LNCAP (cell line): ENCODE measurements around the gene DDRGK1.

ENCODE experiments used
- TF ChIP-seq, protein P1 (sequence below): fragments of 450-650 bp; IDR thresholded peaks from 2 replicates; pipeline ENCODE4 v1.5.1; 2017; ENCODE audit warnings: mild to moderate bottlenecking

DDRGK1 gene

GRCh38 chr20:3172126-3172932, 32.2 kb downstream of the DDRGK1 start:
- TF ChIP-seq, protein P1, sequence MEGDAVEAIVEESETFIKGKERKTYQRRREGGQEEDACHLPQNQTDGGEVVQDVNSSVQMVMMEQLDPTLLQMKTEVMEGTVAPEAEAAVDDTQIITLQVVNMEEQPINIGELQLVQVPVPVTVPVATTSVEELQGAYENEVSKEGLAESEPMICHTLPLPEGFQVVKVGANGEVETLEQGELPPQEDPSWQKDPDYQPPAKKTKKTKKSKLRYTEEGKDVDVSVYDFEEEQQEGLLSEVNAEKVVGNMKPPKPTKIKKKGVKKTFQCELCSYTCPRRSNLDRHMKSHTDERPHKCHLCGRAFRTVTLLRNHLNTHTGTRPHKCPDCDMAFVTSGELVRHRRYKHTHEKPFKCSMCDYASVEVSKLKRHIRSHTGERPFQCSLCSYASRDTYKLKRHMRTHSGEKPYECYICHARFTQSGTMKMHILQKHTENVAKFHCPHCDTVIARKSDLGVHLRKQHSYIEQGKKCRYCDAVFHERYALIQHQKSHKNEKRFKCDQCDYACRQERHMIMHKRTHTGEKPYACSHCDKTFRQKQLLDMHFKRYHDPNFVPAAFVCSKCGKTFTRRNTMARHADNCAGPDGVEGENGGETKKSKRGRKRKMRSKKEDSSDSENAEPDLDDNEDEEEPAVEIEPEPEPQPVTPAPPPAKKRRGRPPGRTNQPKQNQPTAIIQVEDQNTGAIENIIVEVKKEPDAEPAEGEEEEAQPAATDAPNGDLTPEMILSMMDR = no peak

GRCh38 chr20:3171391-3172125, 32.9 kb downstream of the DDRGK1 start:
- TF ChIP-seq, protein P1 = no peak

DNA sequence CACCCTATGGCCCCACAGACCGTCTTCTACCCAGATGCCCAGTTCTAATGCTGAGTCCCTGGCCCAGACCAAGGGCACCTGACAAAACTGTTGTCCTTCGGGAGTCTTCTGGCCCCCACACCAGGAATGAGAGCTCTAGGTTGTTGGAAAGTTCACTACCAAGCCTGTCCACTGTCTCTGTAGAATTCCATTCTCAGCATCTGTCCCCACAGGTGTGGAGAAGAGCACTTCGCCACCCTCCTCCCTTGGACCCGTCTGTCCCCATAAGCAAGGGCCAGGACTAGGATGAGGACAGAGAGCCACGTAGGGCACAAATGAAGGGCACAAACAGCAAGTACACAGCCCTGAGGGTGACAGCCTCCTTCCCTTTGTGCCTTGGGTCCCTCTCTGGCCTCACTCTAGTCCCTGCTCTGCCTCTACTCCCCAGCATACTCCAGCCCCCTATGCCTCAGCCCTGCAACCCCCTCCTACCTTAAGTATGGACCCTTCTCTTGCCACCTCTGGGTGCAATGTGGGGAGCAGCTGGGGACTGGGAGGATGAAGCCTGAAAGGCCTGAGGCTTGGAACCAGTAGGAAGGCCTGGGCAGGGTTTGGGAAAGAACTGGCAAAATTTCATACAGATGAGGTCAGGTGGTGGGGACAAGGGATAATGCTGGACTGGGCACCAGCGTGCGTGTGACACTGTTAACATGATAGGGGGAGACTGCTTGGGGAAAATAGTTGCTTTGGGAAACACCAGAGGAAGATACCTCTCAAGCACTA, 35.5 kb downstream of the DDRGK1 start:
- TF ChIP-seq, protein P1 = no peak

- TF ChIP-seq, protein P1 = no peak
Measured at GRCh38 chr20:3168079-3168828, 36.2 kb downstream of the DDRGK1 start.

DNA sequence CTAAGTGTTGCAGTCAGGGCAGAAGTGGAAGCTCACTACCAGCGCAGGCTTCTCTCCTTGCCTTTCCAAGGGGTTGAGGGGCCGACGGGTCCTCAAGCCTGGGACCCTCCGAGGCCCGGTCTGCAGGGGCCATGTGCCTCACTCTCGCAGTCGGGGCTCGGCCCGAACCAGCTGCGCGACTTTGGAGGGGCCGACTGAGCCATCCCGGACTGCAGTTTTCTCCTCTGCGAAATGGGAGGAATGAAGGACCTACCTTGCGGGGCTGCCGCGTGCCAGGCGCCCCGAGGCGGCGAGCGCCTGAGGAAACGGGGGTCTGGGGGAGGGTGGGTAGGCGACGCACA, 36.8 kb downstream of the DDRGK1 start:
- TF ChIP-seq, protein P1 = no peak

DNA sequence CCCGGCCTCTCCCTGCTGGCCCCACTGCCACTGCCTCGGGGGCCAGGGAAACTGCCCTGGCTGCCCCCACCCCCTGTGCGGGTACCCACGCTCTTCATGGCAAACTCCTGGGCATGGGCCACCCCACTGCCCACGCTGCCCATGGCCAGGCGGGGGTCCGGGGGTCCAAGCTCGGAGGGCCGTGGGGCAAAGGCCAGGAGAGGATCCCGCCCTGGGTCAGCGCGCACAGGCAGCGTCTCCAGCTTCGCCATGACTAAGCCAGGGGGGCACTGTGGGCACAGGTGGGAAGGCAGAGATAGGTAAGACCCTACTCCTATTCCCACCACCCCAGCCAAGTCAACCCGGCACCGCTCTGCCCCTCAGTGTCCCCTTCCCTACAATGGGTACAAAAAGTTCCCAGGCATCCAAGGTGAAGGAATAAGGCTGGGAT, 37.6 kb downstream of the DDRGK1 start:
- TF ChIP-seq, protein P1 = no peak
